HG03103 (cell line): ENCODE measurements around the gene GNA12.
"Not testable (repeated sequence)": the region's sequence is repeated elsewhere in the genome, so short reads cannot be mapped to it uniquely, and the experiment has no call there.

Experiments used
- ATAC-seq: cut with Tn5 transposase; IDR thresholded peaks from one replicate; pipeline ENCODE4 v1.9.1; 2021; ENCODE audit warnings: low read depth; ENCODE audit not compliant: unreplicated experiment

The GNA12 gene

DNA sequence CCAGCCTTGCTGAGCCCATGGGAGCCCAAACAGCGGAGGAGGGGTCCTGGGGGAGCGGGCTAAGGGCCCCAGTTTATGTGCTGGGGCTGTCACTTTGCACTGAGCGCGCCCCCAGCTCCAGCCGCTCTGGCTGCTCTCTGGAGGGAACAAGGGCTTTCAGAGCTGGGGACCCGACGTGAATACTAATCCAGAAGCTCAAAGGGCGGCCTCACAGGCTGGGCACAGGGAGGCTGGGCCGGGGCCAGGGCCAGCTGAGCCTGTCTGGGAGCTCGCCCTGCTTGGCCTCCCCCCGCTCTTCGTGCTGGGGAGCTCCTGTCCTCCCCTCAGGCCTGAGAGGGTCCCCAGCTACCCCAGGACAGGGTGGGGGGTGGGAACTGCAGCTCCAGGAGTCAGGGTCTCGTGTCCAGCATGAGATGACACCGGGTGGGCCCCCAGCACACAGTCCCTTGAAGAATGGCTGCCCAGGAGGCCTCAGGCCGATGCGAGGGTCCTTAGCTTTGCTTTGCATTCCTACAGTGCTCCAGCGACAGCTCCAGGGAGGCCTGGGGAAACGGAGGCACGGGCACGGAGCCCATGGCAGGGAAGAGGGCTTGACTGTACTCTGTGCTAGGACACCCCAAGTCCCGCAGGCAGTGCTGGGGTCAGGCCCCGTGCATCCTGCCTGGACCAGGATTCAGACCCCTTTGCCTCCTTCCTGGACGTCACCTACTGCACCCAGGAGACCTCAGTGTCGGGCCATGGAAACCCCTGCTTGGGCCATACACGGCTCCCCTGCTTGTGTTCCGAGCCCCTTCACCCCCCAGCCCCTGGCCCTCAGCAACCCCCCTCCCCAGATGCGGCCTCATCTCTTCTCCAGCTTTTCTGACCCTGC, 161.9 kb downstream of the GNA12 start:
- ATAC-seq = no peak

DNA sequence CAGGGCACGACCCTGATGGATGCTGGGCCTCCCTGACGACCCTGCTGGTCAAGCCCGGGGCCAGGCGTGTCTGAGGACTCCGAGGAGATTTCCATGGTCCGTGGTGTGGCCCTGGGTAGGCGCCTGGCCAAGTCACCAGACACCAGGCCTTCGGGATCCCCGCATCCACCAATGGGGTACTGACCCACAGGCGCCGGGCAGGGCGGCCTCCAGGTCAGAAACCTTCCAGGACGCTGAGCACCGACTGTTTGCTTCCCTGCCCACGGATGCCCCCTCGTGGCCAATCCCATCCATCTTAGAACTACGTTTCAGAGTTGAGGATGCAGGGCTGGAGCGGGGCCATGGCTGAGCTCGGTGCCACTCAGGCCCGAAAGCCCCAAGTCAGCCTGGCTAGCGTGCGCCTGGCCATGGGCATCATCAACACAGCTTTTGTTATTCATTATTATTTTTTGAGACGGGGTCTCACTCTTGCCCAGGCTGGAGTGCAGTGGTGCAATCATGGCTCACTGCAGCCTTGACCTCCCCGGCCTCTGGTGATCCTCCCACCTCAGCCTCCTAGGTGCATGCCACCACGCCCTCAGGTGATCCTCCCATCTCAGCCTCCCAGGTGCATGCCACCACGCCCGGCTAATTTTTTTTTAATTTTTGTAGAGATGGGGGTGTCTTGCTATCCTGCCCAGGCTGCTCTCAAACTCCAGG, 163.2 kb downstream of the GNA12 start:
- ATAC-seq = no peak

DNA sequence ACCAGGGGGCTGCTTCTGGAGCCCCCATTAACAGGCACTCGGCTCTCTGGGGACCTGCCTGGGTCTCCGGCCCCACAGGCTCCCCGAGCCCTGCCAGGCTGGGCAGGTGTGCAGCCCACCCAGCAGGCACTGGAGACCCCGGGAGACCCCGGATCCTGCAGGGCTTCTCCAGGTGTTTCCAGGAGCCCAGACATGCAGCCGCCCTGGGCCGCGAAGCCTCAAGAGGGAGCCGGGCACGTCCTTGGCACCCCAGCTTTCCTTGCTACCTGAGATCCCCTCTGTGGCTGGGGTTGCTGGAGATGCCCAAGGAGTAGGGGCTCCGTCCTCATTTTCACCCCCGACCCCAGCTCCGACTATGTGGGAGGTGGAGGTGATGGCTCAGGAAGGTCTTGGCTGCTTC, 163.9 kb downstream of the GNA12 start:
- no peak for ATAC-seq

DNA sequence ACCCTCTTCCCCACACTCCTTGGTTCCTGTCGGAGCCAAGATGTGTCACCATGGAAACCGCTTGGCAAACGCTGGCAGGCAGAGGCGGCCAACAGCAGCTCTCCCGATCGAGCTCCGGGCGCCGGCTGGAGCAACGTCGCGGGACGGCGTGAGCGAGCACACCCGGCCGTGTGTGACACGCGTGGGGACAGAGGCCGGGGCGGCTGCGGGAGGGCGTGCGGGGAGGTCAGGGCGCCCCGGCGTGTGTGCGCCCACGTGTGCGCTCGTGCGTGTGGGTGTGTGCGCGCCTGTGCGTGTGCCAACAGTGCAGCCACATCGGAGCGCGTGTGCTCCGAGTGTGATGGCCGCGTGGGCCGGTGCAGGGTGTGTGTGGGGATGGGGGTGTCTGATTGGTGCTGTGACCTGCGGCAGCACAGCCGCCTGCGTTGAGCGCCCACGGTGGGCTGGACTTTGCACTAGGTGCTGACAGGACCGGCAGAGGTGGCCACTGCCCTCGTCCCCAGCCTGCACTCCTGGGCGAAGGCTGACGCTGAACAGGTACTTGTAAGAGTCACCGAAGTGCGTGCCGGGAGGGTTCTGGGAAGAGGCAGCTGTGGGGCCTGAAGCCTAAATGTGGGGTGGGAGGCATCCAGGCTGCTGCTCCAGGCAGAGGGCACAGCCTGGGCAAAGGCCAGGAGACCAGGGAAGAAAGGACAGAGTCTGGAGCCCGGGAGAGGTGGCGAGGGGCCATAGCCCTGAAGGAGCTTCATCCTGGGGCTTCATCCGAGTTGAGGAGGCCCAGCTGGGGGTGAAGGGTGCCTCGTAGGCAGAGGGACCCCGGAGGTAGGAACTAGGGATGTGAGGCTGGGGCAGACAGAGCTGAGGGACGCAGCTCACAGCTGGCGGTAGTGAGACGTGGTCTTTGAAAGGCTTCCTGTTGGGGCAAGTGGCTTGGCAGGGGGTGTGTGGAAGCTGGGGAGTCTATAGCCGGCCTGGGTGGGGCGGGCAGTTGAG, 164.7 kb downstream of the GNA12 start:
- ATAC-seq = not testable (repeated sequence)

DNA sequence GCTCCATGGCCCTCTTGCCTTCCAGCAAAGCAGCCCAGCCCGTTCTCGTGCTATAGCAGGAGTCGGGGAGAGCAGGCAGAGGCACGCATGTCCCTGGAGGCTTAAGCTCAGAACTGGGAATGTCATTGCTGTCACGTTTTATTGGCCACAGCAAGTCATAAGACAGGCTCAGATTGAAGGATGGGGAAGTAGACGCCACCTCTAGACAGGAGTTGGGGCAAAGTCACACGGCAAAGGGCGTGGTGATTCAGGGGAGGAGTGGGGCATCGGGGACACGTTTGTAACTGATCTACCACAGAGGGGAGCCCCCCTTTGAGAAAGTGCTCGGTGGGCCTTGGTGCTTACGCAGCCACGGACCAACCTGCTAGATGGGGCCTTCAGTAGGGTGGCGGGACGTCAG, 165.7 kb downstream of the GNA12 start:
- ATAC-seq = not testable (repeated sequence)
